Body of pancreas (tissue), 4 donors: ENCODE data around the gene TMA16.

Source experiments
- CTCF ChIP-seq, 7 experiments: fragments of 450-650 bp in 4 of 7; fragments of 200-600 bp in 3 of 7; sonication (generic) in 3 of 7; IDR thresholded peaks; one replicate each; pipeline ENCODE4 v1.5.1; 2016 to 2019; ENCODE audit warnings: antibody characterized with exemption in 7 of 7
- POLR2A ChIP-seq, 3 donors: fragments of 450-650 bp; IDR thresholded peaks; one replicate each; pipeline ENCODE4 v1.6.1; 2016; ENCODE audit warnings: antibody characterized with exemption in 3 of 3, mild to moderate bottlenecking in 2 of 3

GRCh38 chr4:163540448-163540847, 46.0 kb downstream of the TMA16 start:
- TF ChIP-seq POLR2A (IDR thresholded peaks at IDR 0.05) (no peak), CTCF (IDR thresholded peaks at IDR 0.05) (no peak)
